Karpas-422 (cell line): Measurements from ENCODE around the gene PROK1. TPM values are rescaled to one million over a fixed set of nuclear protein-coding genes. Genes with fewer than 3 reads are reported as not detected.

Experiments used
- DNase-seq: peaks from one replicate; pipeline ENCODE4 v3.0.0-alpha.2; 2015
- H2AFZ ChIP-seq: fragments of 200-600 bp; sonication (generic); 2 replicates; pipeline ENCODE4 v1.6.1; 2014; ENCODE audit warnings: antibody characterized with exemption, low read length, mixed read lengths
- H3K27ac ChIP-seq: fragments of 200-600 bp; sonication (generic); 2 replicates; pipeline ENCODE4 v1.5.1; 2014; ENCODE audit warnings: mild to moderate bottlenecking, low read length, moderate library complexity
- H3K27me3 ChIP-seq: fragments of 200-600 bp; sonication (generic); 2 replicates; pipeline ENCODE4 v1.6.1; 2014; ENCODE audit warnings: low read length, mixed read lengths
- H3K36me3 ChIP-seq: fragments of 200-600 bp; sonication (generic); 2 replicates; pipeline ENCODE4 v1.6.1; 2014; ENCODE audit warnings: low read length, mixed read lengths; ENCODE audit not compliant: insufficient read depth
- H3K4me1 ChIP-seq: fragments of 200-600 bp; sonication (generic); 2 replicates; pipeline ENCODE4 v1.6.1; 2014; ENCODE audit warnings: mild to moderate bottlenecking, low read length, mixed read lengths
- H3K4me2 ChIP-seq: fragments of 200-600 bp; sonication (generic); 2 replicates; pipeline ENCODE4 v1.6.1; 2014; ENCODE audit warnings: low read length, low read depth, mild to moderate bottlenecking; ENCODE audit not compliant: poor library complexity, severe bottlenecking
- H3K4me3 ChIP-seq: fragments of 200-600 bp; sonication (generic); 2 replicates; pipeline ENCODE4 v1.5.1; 2014; ENCODE audit warnings: mild to moderate bottlenecking, antibody characterized with exemption, low read length, mixed read lengths
- H3K79me2 ChIP-seq: fragments of 200-600 bp; sonication (generic); 2 replicates; pipeline ENCODE4 v1.6.1; 2014; ENCODE audit warnings: mild to moderate bottlenecking, low read length, mixed read lengths
- H3K9ac ChIP-seq: fragments of 200-600 bp; sonication (generic); 2 replicates; pipeline ENCODE4 v1.6.0; 2014; ENCODE audit warnings: low read length
- H3K9me2 ChIP-seq: fragments of 200-600 bp; sonication (generic), shearing (Covaris generic); replicated peaks from 2 replicates; pipeline ENCODE4 v1.6.0; 2014; ENCODE audit warnings: mild to moderate bottlenecking, low read length, moderate library complexity; ENCODE audit not compliant: insufficient read depth
- H3K9me3 ChIP-seq: fragments of 300-700, 200-600 bp; sonication (generic); 2 replicates; pipeline ENCODE4 v1.6.1; 2014; ENCODE audit warnings: low read length, mixed read lengths
- H4K20me1 ChIP-seq: fragments of 200-600 bp; sonication (generic); 2 replicates; pipeline ENCODE4 v1.6.1; 2014; ENCODE audit warnings: mild to moderate bottlenecking, antibody characterized with exemption, low read length, low read depth; ENCODE audit not compliant: insufficient read depth
- total RNA-seq: library from RNA; depleted of rRNA; stranded (reverse); fragments of >200 nt; shearing (Covaris generic); gene quantifications from 2 replicates; pipeline ENCODE4 v1.2.3, GENCODE V29; 2014; ENCODE audit warnings: low replicate concordance

Gene PROK1
- total RNA-seq, 1 experiment from 2014 or later: not detected

DNA sequence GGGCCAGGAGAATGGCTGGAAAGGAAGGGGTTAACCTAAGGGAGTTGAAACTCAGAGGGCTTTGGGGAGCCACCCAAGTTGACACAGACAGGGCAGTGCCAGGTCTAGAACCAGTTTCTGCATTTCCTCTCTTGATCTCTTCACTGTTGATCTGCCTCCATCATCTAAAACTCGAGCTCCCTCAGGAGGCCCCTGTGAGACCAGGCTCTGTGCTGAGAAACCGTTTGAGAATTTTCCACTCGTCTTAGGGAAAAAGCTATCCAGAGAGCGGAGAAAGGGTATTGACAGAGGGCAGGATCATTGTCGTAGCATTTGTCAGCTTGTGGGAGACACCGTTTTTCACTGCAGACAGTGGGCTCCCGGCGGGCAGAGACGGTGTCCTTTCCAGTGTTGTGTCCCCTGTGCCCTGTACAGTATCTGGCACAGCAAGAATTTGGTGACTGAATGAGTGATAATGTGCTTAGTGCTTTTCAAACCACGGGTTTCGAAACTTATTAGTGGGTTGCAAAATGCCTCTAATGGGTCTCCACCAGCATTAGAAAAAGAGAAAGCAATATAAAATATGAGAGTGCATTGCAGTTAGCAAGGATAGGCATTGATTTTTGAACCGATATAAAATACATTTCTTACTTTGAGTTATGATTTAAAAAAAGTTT, 31.1 kb downstream of the PROK1 start:
- no peaks in the 10 kb centered on the region for H3K79me2 ChIP-seq
- H3K4me1 ChIP-seq: peaks cover 27% of the 10 kb centered on the region
- H2AFZ ChIP-seq: no peak overlapping the region
- no peaks in the 10 kb centered on the region for H3K27me3 ChIP-seq
- no peaks in the 10 kb centered on the region for H4K20me1 ChIP-seq
- H3K36me3 ChIP-seq: no peaks in the 10 kb centered on the region
- no peak overlapping the region for H3K9ac ChIP-seq
- H3K27ac ChIP-seq: no peak overlapping the region
- no peaks in the 10 kb centered on the region for H3K9me3 ChIP-seq
- H3K9me2 ChIP-seq: no peaks in the 10 kb centered on the region
- peak overlapping the region; percentile 54 for H3K4me2 ChIP-seq
- DNase-seq: no peak
- no peak overlapping the region for H3K4me3 ChIP-seq

DNA sequence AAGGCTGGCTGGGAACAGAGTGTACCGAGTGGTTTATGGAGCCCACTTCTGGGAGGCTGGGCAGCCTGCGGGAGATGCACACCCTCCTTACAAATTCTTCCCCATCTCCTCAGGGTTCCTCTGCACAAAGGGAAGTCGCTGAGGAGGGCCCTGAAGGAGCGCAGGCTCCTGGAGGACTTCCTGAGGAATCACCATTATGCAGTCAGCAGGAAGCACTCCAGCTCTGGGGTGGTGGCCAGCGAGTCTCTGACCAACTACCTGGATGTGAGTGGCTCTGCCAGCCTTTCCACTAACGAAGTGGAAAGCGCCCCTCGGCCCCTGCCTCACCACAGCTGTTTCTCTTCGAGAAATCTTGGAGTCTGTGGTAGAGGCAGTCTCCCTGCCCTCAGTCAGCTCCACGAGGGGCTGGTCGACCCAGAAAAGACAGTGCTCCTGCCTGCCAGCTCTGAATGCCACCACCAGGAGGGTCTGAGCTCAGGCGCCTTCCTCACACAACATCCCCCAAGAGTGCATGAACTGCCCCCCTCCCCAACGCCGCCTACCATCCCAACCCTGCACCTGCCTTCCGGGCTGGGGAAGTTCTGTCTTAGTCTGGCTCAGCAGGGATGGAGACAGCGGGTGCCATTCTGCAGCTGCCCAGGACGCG, 31.8 kb downstream of the PROK1 start:
- Histone ChIP-seq H3K4me1 (peaks cover 27% of the 10 kb centered on the region), H3K9me3 (no peaks in the 10 kb centered on the region), H3K79me2 (no peaks in the 10 kb centered on the region), H4K20me1 (no peaks in the 10 kb centered on the region), H3K4me3 (no peak overlapping the region), H3K9me2 (no peaks in the 10 kb centered on the region), H3K27me3 (no peaks in the 10 kb centered on the region), H3K4me2 (no peak overlapping the region), H3K36me3 (no peaks in the 10 kb centered on the region), H3K9ac (no peak overlapping the region), H2AFZ (no peak overlapping the region), H3K27ac (no peak overlapping the region)
- DNase-seq: no peak

DNA sequence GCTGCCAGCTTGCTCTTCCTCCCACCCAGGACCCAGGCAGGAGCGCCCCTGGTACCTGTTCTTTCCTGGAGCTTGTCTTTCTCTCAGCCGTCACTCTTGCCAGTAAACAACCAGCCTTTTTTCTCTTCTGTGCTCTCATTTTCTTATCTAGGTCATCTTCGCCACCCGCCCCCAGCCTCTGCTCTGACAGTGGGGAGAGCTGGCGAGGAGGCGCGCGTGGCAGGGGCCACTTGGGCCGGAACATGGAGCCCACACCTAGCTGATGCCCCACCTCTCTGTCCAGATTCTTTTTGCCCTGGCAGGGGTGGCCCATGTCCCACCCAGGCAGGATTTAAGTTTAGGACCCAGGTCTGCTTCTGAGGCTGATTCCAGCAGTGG, 32.3 kb downstream of the PROK1 start:
- no peaks in the 10 kb centered on the region for H3K36me3 ChIP-seq
- no peak for DNase-seq
- no peak overlapping the region for H3K9ac ChIP-seq
- no peaks in the 10 kb centered on the region for H3K27me3 ChIP-seq
- H3K79me2 ChIP-seq: no peaks in the 10 kb centered on the region
- H3K4me3 ChIP-seq: no peak overlapping the region
- no peaks in the 10 kb centered on the region for H3K9me3 ChIP-seq
- no peak overlapping the region for H2AFZ ChIP-seq
- no peaks in the 10 kb centered on the region for H4K20me1 ChIP-seq
- no peak overlapping the region for H3K4me2 ChIP-seq
- H3K4me1 ChIP-seq: peaks cover 27% of the 10 kb centered on the region
- H3K9me2 ChIP-seq: no peaks in the 10 kb centered on the region
- H3K27ac ChIP-seq: no peak overlapping the region

DNA sequence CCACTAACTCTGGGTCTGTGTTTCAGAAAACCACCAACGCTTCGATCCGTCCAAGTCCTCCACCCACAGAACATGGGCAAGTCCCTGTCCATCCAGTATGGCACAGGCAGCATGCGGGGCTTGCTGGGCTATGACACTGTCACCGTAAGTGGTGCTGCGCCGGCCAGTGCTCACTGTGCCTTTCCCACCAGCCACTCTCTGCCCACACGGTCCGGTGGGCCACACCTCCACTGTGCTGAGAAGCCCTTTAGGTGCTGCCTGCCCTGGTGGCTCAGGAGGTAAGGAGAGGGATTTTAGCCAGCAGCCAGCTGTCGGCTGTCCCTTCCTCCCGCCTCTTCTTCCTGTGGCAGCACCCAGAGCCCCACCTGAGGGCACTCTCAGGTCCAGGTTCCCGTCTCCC, 33.9 kb downstream of the PROK1 start:
- Histone ChIP-seq H2AFZ (no peak overlapping the region), H3K27ac (no peak overlapping the region), H3K4me3 (no peak overlapping the region), H3K9me2 (no peaks in the 10 kb centered on the region), H3K79me2 (no peaks in the 10 kb centered on the region), H4K20me1 (no peaks in the 10 kb centered on the region), H3K9me3 (no peaks in the 10 kb centered on the region), H3K36me3 (no peaks in the 10 kb centered on the region), H3K9ac (no peak overlapping the region), H3K4me1 (peaks cover 25% of the 10 kb centered on the region), H3K27me3 (no peaks in the 10 kb centered on the region), H3K4me2 (no peak overlapping the region)
- no peak for DNase-seq

DNA sequence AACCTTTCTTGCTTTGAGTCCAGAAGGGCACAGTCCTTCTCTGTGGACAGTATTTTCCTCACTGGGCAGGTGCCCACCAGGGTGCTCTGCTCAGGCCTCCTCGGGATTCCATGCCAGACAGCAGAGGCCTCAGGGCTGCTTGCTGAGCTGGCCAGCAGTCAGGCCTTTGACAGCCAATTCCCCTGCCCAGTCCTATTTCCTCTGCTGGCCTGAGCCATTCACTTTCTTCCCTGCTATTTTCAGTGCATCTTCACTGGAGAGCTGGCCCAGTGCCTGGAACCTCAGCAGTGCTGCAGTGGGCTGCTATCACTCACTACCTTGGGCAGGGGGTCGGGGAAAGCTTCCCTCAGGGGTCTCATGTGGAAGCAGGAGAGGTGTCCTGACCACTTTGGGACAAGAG, 34.8 kb downstream of the PROK1 start:
- H3K4me3 ChIP-seq: no peak overlapping the region
- no peak overlapping the region for H3K27ac ChIP-seq
- no peaks in the 10 kb centered on the region for H3K9me2 ChIP-seq
- no peaks in the 10 kb centered on the region for H4K20me1 ChIP-seq
- no peak overlapping the region for H3K4me2 ChIP-seq
- no peak for DNase-seq
- no peak overlapping the region for H2AFZ ChIP-seq
- no peaks in the 10 kb centered on the region for H3K36me3 ChIP-seq
- no peaks in the 10 kb centered on the region for H3K9me3 ChIP-seq
- H3K9ac ChIP-seq: no peak overlapping the region
- peaks cover 16% of the 10 kb centered on the region for H3K4me1 ChIP-seq
- H3K79me2 ChIP-seq: no peaks in the 10 kb centered on the region
- no peaks in the 10 kb centered on the region for H3K27me3 ChIP-seq

DNA sequence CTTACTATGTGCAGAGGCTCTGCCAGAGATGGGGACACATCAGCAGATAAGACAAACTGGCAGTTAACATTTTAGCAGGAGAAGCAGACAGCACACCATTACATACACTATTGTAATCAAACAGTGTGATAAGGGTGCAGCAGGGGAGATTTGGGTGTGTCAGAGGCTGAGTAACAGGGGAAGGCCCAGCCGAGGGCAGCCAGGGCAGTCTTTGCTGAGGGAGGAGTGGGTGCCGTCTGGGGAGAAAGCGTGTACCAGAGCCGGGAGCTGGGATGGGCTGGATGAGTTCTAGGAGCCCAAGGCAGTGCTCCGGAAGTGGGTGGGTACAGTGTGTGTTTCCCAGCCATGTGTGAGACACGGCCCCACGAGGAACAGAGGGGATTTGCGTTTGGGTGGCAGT, 36.8 kb downstream of the PROK1 start:
- H2AFZ ChIP-seq: no peak overlapping the region
- no peaks in the 10 kb centered on the region for H4K20me1 ChIP-seq
- no peaks in the 10 kb centered on the region for H3K79me2 ChIP-seq
- H3K36me3 ChIP-seq: no peaks in the 10 kb centered on the region
- H3K9me3 ChIP-seq: no peaks in the 10 kb centered on the region
- H3K4me3 ChIP-seq: no peak overlapping the region
- no peak for DNase-seq
- H3K27ac ChIP-seq: no peak overlapping the region
- H3K9me2 ChIP-seq: no peaks in the 10 kb centered on the region
- no peak overlapping the region for H3K4me2 ChIP-seq
- H3K27me3 ChIP-seq: no peaks in the 10 kb centered on the region
- H3K4me1 ChIP-seq: no peaks in the 10 kb centered on the region
- no peak overlapping the region for H3K9ac ChIP-seq

DNA sequence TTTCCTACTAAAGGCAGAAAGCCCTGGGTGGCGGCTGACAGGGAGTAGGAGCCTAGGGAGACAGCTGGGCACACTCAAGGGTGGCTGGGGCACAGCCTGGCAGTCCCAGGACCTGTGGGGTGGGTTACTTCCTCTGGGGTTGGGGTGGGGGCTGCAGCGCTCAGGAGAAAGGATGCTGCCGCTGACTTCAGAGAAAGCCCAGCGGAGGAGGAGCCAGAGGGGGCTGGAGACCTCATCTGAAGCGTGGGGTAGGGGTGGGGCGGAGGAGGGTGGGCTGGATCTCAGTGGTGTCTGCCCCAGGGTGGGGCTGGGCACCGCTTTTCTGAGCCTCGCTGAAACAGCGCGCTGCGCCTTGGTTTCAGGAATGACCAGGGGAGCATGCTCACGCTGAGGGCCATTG, 37.2 kb downstream of the PROK1 start:
- H3K9ac ChIP-seq: no peak overlapping the region

DNA sequence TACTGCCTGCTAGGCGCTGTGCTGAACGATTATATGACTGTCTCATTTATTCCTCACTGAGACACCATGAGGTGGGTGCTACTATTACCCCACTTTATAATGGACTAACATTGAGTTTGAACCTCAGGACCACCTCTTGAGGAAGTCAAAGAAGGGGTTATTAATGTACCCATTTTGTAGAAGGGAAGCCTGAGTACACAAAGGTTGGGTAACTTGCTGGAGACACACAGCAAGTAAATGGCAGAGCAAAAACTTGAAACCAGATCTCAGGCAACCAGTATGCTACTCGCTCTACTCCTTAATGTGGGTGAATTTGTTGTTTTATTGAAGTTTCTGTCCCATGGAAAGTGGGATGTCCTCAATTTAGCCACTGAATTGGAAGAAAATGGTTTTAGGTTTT, 37.9 kb downstream of the PROK1 start:
- Histone ChIP-seq H3K9me3 (no peaks in the 10 kb centered on the region), H3K4me1 (no peaks in the 10 kb centered on the region), H3K79me2 (no peaks in the 10 kb centered on the region), H3K9me2 (no peaks in the 10 kb centered on the region), H3K27ac (no peak overlapping the region), H3K4me3 (no peak overlapping the region), H3K4me2 (no peak overlapping the region), H2AFZ (no peak overlapping the region), H3K36me3 (no peaks in the 10 kb centered on the region), H3K27me3 (no peaks in the 10 kb centered on the region), H3K9ac (no peak overlapping the region), H4K20me1 (no peaks in the 10 kb centered on the region)
- no peak for DNase-seq

More for the DNA sequence above, 37.2 kb downstream of the PROK1 start:
- H3K27ac ChIP-seq: no peak overlapping the region
- no peak for DNase-seq
- H3K9me3 ChIP-seq: no peaks in the 10 kb centered on the region
- H3K4me2 ChIP-seq: no peak overlapping the region
- H3K79me2 ChIP-seq: no peaks in the 10 kb centered on the region
- H3K36me3 ChIP-seq: no peaks in the 10 kb centered on the region
- H3K9me2 ChIP-seq: no peaks in the 10 kb centered on the region
- no peaks in the 10 kb centered on the region for H3K27me3 ChIP-seq
- H4K20me1 ChIP-seq: no peaks in the 10 kb centered on the region
- H2AFZ ChIP-seq: no peak overlapping the region
- no peak overlapping the region for H3K4me3 ChIP-seq
- no peaks in the 10 kb centered on the region for H3K4me1 ChIP-seq
